ACC112 (cell line): ENCODE measurements around the gene ATF3.
A peak's percentile ranks its signal among the peaks of the same experiment; 100 is the strongest.

ENCODE experiments used
- H2AFZ ChIP-seq: fragments of 200-600 bp; sonication (generic); one replicate; pipeline ENCODE4 v1.6.0; 2017; ENCODE audit warnings: antibody characterized with exemption, low read length; ENCODE audit not compliant: unreplicated experiment
- H3K27ac ChIP-seq: fragments of 200-600 bp; sonication (generic); 2 replicates; pipeline ENCODE4 v1.5.1; 2014; ENCODE audit warnings: low read depth, mild to moderate bottlenecking, antibody characterized with exemption, low read length, moderate library complexity
- H3K27me3 ChIP-seq: fragments of 200-600 bp; sonication (generic); 2 replicates; pipeline ENCODE4 v1.6.1; 2014; ENCODE audit warnings: mild to moderate bottlenecking, antibody characterized with exemption, low read length, moderate library complexity, mixed read lengths; ENCODE audit not compliant: insufficient read depth
- H3K36me3 ChIP-seq: fragments of 200-600 bp; sonication (generic); 2 replicates; pipeline ENCODE4 v1.6.1; 2016; ENCODE audit warnings: mild to moderate bottlenecking, antibody characterized with exemption, low read length, moderate library complexity, mixed read lengths; ENCODE audit not compliant: insufficient read depth
- H3K4me1 ChIP-seq: fragments of 200-600 bp; sonication (generic); one replicate; pipeline ENCODE4 v1.6.1; 2016; ENCODE audit warnings: low read length, mixed read lengths; ENCODE audit not compliant: insufficient read depth, unreplicated experiment, control insufficient read depth
- H3K4me3 ChIP-seq: fragments of 200-600 bp; sonication (generic); 2 replicates; pipeline ENCODE4 v1.5.1; 2014; ENCODE audit warnings: mild to moderate bottlenecking, low read depth, low read length
- H3K79me2 ChIP-seq: fragments of 200-600 bp; sonication (generic); one replicate; pipeline ENCODE4 v1.6.0; 2016; ENCODE audit warnings: low read length; ENCODE audit not compliant: control insufficient read depth, unreplicated experiment, insufficient read depth

Gene ATF3

DNA sequence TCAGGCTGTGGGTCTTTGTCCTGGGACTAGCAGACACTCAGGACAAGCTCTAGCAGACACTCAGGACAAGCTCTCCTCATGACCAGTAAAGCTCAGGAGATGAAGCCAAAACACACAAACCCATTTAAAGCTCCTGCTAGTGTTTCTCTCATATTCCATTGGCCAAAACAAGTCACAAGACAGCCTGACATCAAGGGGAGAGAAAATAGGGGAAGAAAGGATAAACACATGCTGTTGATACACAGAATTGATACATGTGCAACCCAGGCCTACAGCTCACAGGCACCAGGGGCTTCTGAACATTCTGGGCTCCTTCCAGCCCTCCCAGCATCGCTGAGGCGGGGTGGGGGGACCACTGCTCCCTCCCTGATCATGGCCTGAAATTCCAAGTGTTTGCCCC, 35.3 kb downstream of the ATF3 start:
- Histone ChIP-seq H3K27me3 (no peaks in the 10 kb centered on the region), H3K4me3 (no peak overlapping the region), H3K27ac (no peak overlapping the region), H3K36me3 (no peaks in the 10 kb centered on the region), H2AFZ (no peak overlapping the region), H3K79me2 (no peaks in the 10 kb centered on the region), H3K4me1 (peaks cover 5% of the 10 kb centered on the region)

DNA sequence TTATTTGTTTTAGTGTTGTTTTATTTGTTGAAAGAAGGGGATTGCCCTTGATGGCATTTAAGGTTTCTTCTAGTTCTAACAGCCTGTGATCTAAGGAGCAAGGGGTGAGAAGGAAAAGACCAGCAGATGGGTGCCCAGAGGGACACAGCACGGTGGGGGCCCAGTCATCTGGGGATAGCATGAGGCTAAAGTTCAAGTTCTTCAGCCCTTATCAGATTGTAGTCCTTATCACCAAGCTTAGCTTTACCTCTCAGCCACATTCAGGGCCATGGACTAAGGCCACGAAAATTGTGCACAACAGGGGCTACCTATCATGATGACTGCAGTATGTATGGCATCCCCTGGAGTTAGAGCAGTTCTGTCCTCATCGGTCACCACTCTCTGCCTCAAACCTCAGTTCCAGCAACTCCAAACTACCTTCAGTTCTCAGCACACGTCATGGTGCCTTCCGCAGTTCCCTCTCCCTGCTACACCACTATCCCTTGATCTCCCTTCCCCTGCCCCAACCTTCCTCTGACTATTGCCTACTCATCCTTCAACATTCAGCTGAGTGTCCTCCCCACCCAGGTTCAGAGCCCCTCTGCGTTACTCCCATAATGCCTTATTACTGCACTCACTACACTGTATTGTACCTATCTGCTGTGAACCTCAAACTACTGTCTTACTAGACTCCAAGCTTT, 36.4 kb downstream of the ATF3 start:
- Histone ChIP-seq H3K36me3 (no peaks in the 10 kb centered on the region), H3K27ac (no peak overlapping the region), H2AFZ (no peak overlapping the region), H3K27me3 (no peaks in the 10 kb centered on the region), H3K4me1 (peaks cover 6% of the 10 kb centered on the region), H3K79me2 (no peaks in the 10 kb centered on the region), H3K4me3 (no peak overlapping the region)

DNA sequence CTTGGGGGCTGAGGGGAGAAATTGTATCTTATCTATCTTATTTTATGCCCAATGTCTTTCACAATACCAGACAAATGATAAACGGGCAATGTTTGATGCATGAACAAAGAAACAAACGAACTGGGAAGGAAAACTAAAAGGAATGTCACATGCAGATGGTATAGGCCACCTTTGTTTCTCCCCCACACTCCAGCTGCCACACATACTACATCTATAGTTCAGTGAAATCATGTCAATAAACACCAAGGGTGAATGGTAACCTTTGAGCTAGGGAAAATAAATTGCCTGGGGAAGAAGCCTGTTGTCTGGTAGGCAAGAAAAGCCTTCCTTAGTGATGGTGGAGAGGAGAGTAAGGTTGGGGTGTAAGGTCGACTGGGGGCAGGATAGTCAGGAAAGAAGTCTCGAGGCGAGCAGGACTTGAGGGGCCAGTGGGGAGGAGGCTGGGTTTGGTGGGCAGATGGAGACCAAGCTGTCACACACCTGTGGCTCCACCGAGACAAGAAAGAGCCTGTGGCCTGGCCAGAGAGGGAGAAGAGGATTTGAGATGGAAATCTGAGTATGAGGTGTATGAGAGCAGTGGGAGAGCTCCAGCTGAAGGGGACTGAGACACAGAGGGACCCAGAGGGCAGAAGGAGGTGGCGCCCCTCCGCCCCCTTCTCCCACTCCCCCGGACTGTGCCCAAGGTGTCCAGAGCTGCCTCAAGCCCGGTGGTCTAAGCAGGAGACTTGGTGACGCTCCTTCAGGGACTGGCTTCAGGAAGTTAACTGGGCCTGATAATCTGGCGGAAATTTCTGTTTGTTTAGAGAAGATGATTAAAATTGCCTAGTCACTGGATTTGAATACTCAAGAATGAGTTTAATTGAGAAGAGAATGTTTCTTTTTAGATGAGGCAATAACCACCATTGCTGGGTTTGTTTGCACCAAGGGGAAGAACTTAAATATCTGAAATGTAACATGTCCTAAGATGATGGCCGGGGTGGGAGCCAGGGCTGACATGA, 37.3 kb downstream of the ATF3 start:
- Histone ChIP-seq H3K4me3 (no peak overlapping the region), H3K4me1 (peaks cover 11% of the 10 kb centered on the region), H3K79me2 (no peaks in the 10 kb centered on the region), H2AFZ (no peak overlapping the region), H3K27ac (no peak overlapping the region), H3K36me3 (no peaks in the 10 kb centered on the region), H3K27me3 (no peaks in the 10 kb centered on the region)

DNA sequence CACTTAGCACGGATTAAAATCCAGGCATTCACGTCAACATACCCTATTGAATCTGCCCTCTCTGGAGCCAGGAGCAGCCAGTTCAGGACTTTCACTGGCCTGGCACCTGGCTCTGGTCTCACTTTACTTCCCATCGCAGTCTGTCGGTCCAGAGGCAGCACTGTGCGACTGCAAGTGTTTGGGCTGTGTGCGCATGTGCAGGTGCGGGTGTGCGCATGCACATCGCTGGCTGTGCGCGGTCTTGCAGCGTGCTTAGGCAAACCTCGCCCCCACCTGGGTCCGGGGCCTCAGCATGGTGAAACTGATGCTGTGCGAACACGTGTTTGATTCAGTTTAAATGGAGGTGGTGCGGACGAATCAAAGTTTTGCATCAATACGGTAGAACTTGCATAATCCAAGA, 38.0 kb downstream of the ATF3 start:
- H3K4me1 ChIP-seq, result peaks cover 15% of the 10 kb centered on the region
- no peak overlapping the region for H3K4me3 ChIP-seq
- no peaks in the 10 kb centered on the region for H3K79me2 ChIP-seq
- H3K36me3 ChIP-seq, result no peaks in the 10 kb centered on the region
- H3K27me3 ChIP-seq, result no peaks in the 10 kb centered on the region
- no peak overlapping the region for H2AFZ ChIP-seq
- no peak overlapping the region for H3K27ac ChIP-seq

DNA sequence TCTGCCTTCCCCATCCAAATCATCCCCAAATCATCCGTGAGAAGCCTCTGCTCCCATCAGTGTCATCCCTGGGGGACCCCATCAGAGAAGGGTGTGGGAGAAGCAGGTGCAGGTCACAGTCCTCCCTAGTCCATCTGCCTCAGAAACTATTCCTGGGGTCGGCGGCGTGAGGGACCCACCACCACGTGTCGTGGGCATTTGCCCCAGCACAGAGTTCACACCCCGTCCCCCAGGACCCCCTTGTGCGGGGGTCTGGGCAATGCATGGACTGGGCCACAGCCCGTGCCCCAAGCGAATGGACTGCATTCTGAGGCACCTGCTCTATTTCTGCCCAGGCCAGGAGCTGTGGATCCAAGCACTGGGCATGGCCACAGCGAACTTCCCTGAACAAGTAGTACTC, 38.4 kb downstream of the ATF3 start:
- Histone ChIP-seq H3K79me2 (no peaks in the 10 kb centered on the region), H3K27ac (no peak overlapping the region), H2AFZ (no peak overlapping the region), H3K27me3 (no peaks in the 10 kb centered on the region), H3K36me3 (no peaks in the 10 kb centered on the region), H3K4me3 (no peak overlapping the region), H3K4me1 (peaks cover 17% of the 10 kb centered on the region)

DNA sequence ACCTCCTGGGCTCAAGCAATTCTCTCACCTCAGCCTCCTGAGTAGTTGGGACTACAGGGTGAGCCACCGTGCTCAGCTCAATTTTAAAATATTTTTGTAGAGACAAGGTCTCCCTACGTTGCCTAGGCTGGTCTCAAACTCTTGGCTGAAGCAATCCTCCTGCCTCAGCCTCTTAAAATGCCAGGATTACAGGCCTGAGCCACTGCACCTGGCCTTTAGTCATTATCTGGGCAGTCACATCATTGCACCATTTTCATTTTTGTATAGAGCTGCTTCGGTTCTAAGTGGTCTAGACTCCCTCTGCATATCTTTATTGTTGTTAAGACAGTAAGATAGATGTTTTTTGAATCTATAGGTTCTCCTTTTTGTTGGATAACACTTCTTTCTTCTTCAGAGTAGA, 39.9 kb downstream of the ATF3 start:
- no peak overlapping the region for H2AFZ ChIP-seq
- no peaks in the 10 kb centered on the region for H3K79me2 ChIP-seq
- H3K4me1 ChIP-seq, result peaks cover 17% of the 10 kb centered on the region
- H3K36me3 ChIP-seq, result no peaks in the 10 kb centered on the region
- H3K4me3 ChIP-seq, result no peak overlapping the region
- H3K27ac ChIP-seq, result no peak overlapping the region
- H3K27me3 ChIP-seq, result no peaks in the 10 kb centered on the region

DNA sequence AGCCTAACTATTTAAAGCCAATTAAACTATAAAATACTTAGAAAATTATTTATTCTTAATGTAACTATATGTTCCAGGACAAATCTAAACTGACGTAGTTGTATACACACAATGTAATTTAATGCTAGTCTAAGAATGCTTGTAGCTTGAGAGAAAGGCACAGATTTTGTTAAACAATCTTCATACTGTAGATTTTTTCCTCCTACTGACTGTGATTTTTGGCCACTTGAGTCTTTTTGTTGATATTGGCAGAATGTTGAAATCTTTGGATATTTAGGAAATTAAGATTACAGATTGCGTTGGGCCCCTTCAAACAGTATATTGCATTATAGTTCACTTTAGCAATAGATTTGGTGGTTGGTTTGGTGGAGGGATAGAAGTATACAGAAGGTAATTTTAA, 40.5 kb downstream of the ATF3 start:
- Histone ChIP-seq H3K79me2 (no peaks in the 10 kb centered on the region), H3K36me3 (no peaks in the 10 kb centered on the region), H3K27me3 (no peaks in the 10 kb centered on the region), H2AFZ (no peak overlapping the region), H3K4me3 (no peak overlapping the region), H3K4me1 (peaks cover 17% of the 10 kb centered on the region), H3K27ac (no peak overlapping the region)

DNA sequence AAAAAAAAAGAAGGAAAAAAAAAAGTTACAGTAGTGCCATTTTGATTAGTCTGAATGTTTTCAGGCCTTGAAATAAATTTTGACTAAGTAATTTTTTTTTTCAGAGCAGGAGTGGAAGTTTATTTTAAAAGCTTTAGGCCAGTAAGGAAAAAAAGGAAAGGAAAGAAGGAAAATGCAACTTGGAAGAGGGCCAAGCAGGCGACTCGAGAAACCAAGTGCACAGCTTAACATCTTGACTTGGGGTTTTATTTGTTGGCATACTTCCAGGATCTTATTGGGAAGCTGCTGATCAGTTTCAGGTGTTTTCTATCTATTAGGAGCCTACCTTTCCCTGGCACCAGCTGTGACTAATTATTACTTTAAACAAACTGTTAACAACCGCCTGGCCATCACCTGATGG, 41.7 kb downstream of the ATF3 start:
- Histone ChIP-seq H3K4me3 (no peak overlapping the region), H3K4me1 (peaks cover 17% of the 10 kb centered on the region), H3K36me3 (no peaks in the 10 kb centered on the region)

DNA sequence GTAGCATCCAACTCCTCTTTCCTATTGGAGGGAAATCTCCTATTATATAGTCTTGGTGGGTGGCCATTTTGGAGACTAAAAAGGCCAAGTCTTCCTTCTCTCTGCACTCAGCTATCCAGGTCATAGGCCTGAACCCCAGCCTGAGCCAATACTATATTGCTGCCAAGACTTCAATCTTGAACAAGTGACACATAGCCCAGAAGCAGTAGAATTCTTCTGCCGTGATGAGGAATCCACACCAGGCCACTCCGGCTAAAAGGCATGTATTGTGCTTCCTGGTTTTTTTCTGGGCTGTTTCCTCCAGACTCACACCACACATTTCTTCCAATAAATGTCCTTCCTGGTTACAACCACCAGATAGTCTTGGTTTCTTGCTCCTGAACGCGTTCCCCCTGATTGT, 43.0 kb downstream of the ATF3 start:
- Histone ChIP-seq H3K79me2 (no peaks in the 10 kb centered on the region), H3K27ac (peak overlapping the region; percentile 26; the same call in 1 of the 2 replicates), H2AFZ (peak overlapping the region; percentile 57), H3K27me3 (no peaks in the 10 kb centered on the region), H3K36me3 (no peaks in the 10 kb centered on the region), H3K4me1 (peaks cover 17% of the 10 kb centered on the region), H3K4me3 (no peak overlapping the region)

More for the DNA sequence above, 41.7 kb downstream of the ATF3 start:
- H3K79me2 ChIP-seq, result no peaks in the 10 kb centered on the region
- H3K27ac ChIP-seq, result no peak overlapping the region
- no peak overlapping the region for H2AFZ ChIP-seq
- no peaks in the 10 kb centered on the region for H3K27me3 ChIP-seq

DNA sequence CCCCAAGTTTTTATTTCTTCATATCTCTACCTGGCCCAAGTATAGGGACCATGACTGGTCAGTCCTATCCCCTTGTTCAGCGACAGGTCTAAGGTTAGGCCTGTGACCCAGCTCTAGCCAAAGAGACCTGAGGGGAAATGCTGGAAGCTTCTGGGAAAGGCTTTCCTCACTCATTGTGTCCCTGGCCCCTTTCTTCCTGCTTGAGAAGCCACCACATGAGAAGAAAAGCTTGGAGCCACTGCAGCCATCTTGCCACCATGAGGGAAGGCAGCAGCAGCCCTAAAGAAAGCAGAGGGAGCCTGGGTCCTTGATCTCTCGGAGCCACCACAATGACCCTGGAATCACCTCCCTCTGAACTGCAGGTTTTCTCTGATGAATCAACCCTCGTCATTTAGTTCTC, 43.4 kb downstream of the ATF3 start:
- Histone ChIP-seq H2AFZ (no peak overlapping the region), H3K79me2 (no peaks in the 10 kb centered on the region), H3K4me1 (peaks cover 17% of the 10 kb centered on the region), H3K4me3 (no peak overlapping the region), H3K27me3 (no peaks in the 10 kb centered on the region), H3K27ac (peak overlapping the region; percentile 26; the same call in 1 of the 2 replicates), H3K36me3 (no peaks in the 10 kb centered on the region)

DNA sequence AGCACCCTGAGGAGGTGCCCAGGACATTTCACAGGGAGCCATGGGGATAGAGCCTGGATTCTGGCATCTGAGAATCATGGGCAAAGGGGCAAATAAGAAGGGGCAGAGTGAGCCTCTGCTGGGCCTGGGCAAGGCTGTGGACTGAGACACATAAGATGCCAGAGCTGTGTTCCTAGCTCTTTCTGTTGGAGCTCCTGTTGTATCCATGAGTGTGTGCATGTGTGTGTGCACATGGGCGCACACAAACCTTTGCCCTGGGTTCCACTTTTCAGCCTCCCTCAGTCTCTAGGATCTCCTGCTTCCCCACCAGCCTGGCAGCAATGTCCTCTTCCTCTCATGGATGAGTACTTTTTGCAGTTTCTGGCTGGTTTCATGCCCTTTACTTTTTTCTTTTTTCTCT, 44.0 kb downstream of the ATF3 start:
- no peak overlapping the region for H2AFZ ChIP-seq
- no peaks in the 10 kb centered on the region for H3K36me3 ChIP-seq
- no peak overlapping the region for H3K27ac ChIP-seq

More for the DNA sequence above, 44.0 kb downstream of the ATF3 start:
- H3K4me3 ChIP-seq, result no peak overlapping the region
- no peaks in the 10 kb centered on the region for H3K79me2 ChIP-seq
- peaks cover 17% of the 10 kb centered on the region for H3K4me1 ChIP-seq
- no peaks in the 10 kb centered on the region for H3K27me3 ChIP-seq
